Embryonic facial prominence (tissue), 1 donor: ENCODE results near the gene COL4A1.

ENCODE experiments used
- DNase-seq: peaks from one replicate; pipeline ENCODE4 v3.0.0-alpha.2; 2016; ENCODE audit errors: extremely low spot score

Gene COL4A1

GRCh38 chr13:110134801-110135200 is 172.2 kb downstream of the COL4A1 start:
- no peak for DNase-seq

- no peak for DNase-seq
Observed at GRCh38 chr13:110133425-110134235, 173.3 kb downstream of the COL4A1 start.

- no peak for DNase-seq
Observed at GRCh38 chr13:110132225-110132982, 174.6 kb downstream of the COL4A1 start.

DNA sequence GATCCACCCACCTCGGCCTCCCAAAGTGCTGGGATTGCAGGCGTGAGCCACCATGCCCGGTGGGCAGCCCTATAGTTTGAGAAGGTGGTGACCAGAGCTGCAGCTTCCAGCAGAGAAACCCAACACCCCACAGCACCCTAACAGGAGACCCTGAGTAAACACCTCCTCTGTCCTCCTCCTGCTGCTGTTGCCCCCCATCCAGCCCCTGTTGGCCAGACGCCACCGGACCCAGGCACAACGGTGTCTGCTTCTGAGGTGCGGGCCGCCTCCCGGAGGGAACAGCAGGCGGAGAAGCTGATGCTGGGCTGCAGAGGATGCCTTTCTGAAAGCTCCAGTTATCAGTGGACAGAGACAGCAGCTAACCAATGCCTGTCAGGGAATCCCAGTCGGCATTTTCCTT is 175.5 kb downstream of the COL4A1 start:
- no peak for DNase-seq

- DNase-seq, result no peak
Observed at GRCh38 chr13:110130431-110130830, 176.5 kb downstream of the COL4A1 start.

- DNase-seq, result no peak
Observed at GRCh38 chr13:110129539-110130186, 177.3 kb downstream of the COL4A1 start.

GRCh38 chr13:110129076-110129475 is 177.9 kb downstream of the COL4A1 start:
- no peak for DNase-seq

DNA sequence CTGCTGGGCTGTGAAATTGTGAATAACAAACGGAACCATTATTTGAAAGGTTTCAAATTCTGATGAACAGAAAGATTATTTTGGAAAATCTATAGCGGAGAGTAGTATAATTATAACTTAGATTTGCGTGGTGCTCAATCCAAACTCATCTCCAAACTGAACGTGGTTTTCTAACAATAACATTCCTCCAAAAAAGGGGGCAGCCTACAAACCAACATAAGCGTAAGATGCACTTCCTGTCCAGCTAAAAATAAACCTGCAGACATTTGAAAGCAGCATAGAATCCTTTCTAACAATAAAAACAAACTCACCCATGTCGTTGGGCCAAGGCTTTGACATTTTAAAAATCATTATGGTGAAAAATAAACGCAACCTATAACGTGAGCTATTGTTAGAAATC is 178.4 kb downstream of the COL4A1 start:
- no peak for DNase-seq

DNA sequence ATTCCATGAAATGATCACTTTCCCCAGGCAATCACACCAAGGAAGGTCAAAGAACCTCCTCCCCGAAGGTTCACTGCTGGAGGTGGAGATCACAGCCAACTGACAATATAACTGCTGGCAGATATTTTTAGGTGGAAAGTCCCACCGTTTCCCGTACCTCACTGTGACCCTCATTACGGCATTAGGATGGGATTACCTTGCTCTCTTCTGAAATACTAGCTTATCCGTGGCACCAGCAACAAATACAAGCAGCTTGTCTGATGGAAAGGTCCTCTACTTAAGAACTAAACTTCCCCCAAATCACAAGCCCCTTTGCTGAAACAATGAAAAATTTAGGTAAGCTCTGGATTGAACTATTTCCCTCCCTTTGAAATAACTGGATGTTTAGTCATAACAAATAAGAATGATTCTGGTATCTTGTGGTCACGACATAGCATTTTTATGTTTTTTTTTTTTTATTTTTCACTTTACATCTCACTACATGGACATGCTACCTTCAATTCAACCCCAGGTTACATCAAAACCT is 178.9 kb downstream of the COL4A1 start:
- no peak for DNase-seq

GRCh38 chr13:110126391-110126961 is 180.5 kb downstream of the COL4A1 start:
- no peak for DNase-seq

DNA sequence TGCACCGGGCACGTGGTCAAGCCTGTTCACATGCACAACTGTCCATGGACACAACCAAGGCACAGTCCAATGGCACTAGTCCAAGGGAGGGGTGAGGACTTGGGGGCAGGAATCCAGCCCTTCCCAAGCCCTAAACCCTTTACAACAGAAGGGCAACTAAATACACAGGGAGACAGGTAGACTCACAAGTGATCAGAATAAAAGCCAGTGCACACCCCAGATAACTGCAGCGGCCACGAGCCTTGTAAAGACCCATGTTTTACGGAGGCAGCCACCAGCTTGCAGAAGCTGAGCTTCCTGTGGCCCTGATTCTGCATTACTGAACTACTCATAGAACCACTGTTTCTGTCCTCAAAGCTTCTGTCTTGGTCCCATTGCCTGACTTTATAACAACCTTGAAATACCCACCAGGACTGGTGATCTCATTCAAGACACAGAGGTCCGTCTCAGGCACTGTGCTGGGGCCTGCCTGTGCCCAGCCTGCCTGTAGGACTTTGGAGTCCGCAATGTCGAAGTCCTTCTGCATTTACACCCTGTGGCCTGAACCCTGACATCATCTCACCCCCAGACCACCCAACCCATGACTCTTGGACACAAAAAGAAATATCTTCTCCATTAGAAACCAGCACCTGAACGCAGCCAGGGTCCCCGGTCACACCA is 181.2 kb downstream of the COL4A1 start:
- DNase-seq, result no peak

GRCh38 chr13:110125157-110125556 is 181.8 kb downstream of the COL4A1 start:
- DNase-seq, result no peak

GRCh38 chr13:110124201-110124940 is 182.6 kb downstream of the COL4A1 start:
- DNase-seq, result no peak

DNA sequence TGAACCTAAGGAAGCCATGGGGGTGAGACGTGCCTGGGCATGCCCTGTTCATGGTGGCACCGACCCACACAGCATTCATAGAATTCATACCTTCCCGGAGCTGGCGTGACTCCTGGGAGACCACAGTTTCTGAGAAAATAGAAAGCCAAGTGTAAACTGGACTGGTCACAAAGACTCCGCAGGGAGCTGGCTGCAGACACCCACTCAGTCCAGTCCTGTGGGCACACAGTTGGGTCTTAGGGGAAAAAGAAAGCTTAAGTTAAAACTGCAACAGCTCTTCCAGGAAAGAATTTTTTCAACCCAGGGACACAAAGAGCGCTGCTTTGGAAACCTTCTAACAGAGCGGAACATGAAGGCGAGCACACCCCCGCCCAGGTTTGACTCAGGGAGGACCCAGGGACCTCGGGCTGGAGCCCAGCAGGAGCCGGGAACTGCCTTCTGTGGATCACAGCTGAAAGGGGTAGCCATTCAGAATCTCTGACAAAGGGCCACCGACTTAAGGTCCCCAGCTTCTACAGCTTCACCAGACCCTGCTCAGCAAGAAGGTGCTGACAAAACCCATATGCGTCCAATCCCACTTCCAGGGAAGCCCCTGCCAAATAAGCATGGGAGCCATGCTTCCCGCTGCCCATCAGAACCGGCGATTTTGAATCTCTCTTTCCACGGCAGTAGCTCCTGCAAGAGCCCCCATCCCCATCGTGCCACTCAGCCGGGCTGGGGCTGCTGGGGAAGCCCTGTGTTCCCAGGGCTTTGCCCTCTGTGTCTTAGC is 183.7 kb downstream of the COL4A1 start:
- DNase-seq, result no peak

- no peak for DNase-seq
Observed at GRCh38 chr13:110121422-110122083, 185.4 kb downstream of the COL4A1 start.

GRCh38 chr13:110119935-110120905 is 186.7 kb downstream of the COL4A1 start:
- DNase-seq, result no peak

- DNase-seq, result no peak
Observed at GRCh38 chr13:110118106-110118505, 188.9 kb downstream of the COL4A1 start.

GRCh38 chr13:110116072-110116487 is 190.9 kb downstream of the COL4A1 start:
- DNase-seq, result peak; percentile 42
